PC-3 (cell line): ENCODE measurements around the gene SLC1A5.

Source experiments
- EZH2phosphoT487 ChIP-seq: fragments of 300-600 bp; sonication (generic); IDR thresholded peaks from 2 replicates; pipeline ENCODE4 v1.6.1; 2018; ENCODE audit warnings: mild to moderate bottlenecking, antibody characterized with exemption, low read length, borderline replicate concordance
- TF ChIP-seq, protein P1 (sequence below): fragments of 300-600 bp; sonication (generic); conservative IDR thresholded peaks from 2 replicates; pipeline ENCODE4 v1.5.1; 2017; ENCODE audit warnings: antibody characterized with exemption, low read depth, mild to moderate bottlenecking, low read length

DNA sequence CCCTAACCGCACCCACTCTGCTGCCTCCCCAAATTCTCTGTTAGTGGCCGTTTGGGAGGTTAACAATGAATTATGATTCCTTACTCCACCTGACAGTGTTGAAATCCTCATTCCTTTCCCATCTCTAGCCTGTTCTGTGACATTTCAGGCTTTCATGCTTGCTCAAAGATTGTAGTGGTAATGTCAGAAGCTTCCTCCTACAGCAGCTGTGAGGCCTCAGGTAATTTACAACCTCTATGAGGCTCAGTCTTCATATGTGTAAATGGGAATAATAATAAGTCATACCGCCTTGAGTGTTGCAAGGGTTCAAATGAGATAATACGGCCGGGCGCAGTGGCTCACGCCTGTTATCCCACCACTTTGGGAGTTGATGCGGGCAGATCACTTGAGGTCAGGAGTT is 977 bp upstream of the SLC1A5 start:
- TF ChIP-seq, protein P1, sequence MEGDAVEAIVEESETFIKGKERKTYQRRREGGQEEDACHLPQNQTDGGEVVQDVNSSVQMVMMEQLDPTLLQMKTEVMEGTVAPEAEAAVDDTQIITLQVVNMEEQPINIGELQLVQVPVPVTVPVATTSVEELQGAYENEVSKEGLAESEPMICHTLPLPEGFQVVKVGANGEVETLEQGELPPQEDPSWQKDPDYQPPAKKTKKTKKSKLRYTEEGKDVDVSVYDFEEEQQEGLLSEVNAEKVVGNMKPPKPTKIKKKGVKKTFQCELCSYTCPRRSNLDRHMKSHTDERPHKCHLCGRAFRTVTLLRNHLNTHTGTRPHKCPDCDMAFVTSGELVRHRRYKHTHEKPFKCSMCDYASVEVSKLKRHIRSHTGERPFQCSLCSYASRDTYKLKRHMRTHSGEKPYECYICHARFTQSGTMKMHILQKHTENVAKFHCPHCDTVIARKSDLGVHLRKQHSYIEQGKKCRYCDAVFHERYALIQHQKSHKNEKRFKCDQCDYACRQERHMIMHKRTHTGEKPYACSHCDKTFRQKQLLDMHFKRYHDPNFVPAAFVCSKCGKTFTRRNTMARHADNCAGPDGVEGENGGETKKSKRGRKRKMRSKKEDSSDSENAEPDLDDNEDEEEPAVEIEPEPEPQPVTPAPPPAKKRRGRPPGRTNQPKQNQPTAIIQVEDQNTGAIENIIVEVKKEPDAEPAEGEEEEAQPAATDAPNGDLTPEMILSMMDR = no peak
- TF ChIP-seq EZH2phosphoT487 = no peak
